ENCODE data around the gene SMCO4. TPM values are rescaled to one million over a fixed set of nuclear protein-coding genes. Genes with fewer than 3 reads are reported as not detected.
"Not testable (repeated sequence)": the region's sequence is repeated elsewhere in the genome, so short reads cannot be mapped to it uniquely, and the experiment has no call there.

SMCO4 gene
- total RNA-seq, 1 donor from 2014 or later = 40.0 TPM

- DNase-seq (ENCODE audit: low spot score) = no peak
- intact Hi-C loops (cut with DNase I) = loop anchor here (10.0 kb wide), 1 partner anchor 240 kb away; no protein-coding TSS in a partner anchor
These were observed 21.7 kb upstream of the SMCO4 start for GRCh38 chr11:93564895-93565294.

- intact Hi-C loops (cut with DNase I) = loop anchor here (10.0 kb wide), 1 partner anchor 239 kb away; no protein-coding TSS in a partner anchor
- no peak for DNase-seq (ENCODE audit: low spot score)
These were observed 20.7 kb upstream of the SMCO4 start for GRCh38 chr11:93563857-93564256.

DNA sequence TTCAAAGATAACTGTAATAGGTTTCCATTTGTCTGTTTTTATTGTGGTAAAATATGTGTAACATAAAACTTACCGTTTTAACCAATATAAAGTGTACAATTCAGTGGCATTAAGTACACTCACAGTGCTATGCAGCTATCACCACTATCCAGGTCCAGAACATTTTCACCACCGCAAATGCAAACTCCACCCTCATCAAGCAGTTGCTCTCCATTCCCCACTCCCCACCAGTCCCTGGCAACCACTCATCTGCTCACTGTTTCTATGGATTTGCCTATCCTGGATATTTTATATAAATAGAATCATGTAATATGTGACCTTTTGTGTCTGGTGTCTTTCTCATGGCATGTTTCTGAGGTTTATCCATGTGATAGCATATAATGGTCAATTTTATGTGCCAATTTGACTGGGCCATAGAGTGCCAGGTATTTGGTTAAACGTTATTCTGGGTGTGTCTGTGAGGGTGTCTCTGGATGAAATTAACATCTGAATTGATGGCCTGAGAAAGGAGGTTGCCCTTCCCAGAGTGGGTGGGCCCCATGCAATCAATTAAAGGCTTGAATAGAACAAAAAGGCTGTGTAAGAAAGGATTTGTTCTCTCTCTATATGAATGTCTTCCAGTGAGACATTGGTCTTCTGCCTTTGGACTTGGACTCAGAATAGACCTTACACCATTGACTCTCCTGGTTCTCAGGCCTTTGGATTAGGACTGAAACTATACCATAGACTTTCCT is 17.2 kb upstream of the SMCO4 start:
- no peak for DNase-seq (ENCODE audit: low spot score)
- intact Hi-C loops (cut with DNase I) = loop anchor here (10.0 kb wide), 1 partner anchor 236 kb away; no protein-coding TSS in a partner anchor

- intact Hi-C loops (cut with DNase I) = loop anchor here (10.0 kb wide), 1 partner anchor 235 kb away; no protein-coding TSS in a partner anchor
- no peak for DNase-seq (ENCODE audit: low spot score)
These were observed 16.5 kb upstream of the SMCO4 start for GRCh38 chr11:93559681-93560080.

DNA sequence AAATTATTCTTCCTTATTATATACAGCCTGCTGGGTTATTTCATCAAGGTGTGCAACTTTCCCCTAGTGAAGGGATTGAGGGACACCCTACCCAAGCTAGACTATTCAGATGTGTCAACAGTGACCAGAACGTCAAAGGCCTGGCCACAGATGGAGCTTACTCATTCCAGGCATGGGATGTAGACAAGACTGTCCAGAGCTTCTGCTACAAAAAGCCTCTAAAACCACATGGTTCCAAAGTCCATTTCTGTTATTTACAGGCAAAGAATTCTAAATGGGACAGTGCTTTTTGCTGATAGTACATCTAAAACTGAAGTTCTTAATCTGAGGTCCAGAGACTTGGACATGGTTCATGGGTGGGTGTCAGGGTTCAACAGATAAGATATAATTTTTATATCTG is 9.7 kb upstream of the SMCO4 start:
- DNase-seq (ENCODE audit: low spot score) = no peak
- intact Hi-C loops (cut with DNase I) = no loop called here

- intact Hi-C loops (cut with DNase I) = no loop called here
- no peak for DNase-seq (ENCODE audit: low spot score)
These were observed 6.8 kb upstream of the SMCO4 start for GRCh38 chr11:93549976-93550375.

DNA sequence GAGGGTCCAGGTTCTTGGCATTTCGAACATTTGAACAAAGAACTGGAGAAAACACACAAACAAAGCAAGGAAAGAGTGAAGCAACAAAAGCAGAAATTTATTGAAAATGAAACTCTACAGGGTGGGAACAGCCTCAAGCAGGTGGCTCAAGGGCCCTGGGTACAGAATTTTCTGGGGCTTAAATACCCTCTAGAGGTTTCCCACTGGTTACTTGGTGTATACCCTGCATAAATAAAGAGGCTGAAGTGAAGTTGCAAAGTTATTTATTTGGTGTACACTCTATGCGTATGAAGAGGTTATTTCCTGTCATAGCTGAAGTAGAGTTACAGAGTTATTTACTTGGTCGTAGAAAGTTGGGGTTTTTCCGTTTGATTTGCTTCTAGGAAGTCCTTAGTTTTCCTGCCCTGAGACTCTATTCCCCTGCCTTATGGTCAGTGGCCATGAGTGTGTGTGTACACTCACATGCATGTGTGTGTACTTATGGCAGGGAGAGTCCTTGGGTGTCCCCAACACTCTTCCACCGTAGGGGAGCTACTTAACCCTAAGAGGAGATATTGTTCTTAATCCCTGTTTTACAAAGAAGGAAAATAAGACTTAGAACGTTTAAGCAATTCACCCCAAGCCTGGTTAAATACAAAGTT is 5.6 kb upstream of the SMCO4 start:
- no peak for DNase-seq (ENCODE audit: low spot score)
- intact Hi-C loops (cut with DNase I) = no loop called here

GRCh38 chr11:93547773-93548172 is 4.6 kb upstream of the SMCO4 start:
- intact Hi-C loops (cut with DNase I) = no loop called here

GRCh38 chr11:93547028-93547427 is 3.8 kb upstream of the SMCO4 start:
- intact Hi-C loops (cut with DNase I) = no loop called here
- no peak for DNase-seq (ENCODE audit: low spot score)

More at GRCh38 chr11:93547773-93548172, 4.6 kb upstream of the SMCO4 start:
- no peak for DNase-seq (ENCODE audit: low spot score)

DNA sequence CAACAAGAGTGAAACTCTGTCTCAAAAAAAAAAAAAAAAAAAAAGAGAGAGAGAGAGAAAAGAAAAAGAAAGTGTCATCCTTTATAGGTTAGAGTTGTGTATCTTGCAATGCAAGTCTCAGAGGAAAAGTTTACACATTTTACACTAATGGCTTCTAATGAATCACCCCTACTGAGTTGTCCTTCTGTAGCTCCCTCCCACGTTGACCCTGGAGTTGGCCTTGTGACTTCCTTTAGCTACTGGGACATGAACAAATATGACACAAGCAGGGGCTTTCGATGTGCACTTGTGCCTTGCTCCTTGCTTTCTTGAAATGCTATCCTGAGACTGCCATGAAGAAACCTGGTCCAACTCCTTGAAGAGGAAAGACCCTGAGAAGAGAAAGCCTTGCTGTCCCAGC is 2.4 kb upstream of the SMCO4 start:
- no peak for DNase-seq (ENCODE audit: low spot score)
- intact Hi-C loops (cut with DNase I) = no loop called here

GRCh38 chr11:93542811-93543229 is 371 bp downstream of the SMCO4 start:
- no peak for DNase-seq (ENCODE audit: low spot score)
- intact Hi-C loops (cut with DNase I) = loop anchor here (1.0 to 5.0 kb wide), 2 partner anchors 119 to 308 kb away; partner anchors contain the start of gene CEP295

DNA sequence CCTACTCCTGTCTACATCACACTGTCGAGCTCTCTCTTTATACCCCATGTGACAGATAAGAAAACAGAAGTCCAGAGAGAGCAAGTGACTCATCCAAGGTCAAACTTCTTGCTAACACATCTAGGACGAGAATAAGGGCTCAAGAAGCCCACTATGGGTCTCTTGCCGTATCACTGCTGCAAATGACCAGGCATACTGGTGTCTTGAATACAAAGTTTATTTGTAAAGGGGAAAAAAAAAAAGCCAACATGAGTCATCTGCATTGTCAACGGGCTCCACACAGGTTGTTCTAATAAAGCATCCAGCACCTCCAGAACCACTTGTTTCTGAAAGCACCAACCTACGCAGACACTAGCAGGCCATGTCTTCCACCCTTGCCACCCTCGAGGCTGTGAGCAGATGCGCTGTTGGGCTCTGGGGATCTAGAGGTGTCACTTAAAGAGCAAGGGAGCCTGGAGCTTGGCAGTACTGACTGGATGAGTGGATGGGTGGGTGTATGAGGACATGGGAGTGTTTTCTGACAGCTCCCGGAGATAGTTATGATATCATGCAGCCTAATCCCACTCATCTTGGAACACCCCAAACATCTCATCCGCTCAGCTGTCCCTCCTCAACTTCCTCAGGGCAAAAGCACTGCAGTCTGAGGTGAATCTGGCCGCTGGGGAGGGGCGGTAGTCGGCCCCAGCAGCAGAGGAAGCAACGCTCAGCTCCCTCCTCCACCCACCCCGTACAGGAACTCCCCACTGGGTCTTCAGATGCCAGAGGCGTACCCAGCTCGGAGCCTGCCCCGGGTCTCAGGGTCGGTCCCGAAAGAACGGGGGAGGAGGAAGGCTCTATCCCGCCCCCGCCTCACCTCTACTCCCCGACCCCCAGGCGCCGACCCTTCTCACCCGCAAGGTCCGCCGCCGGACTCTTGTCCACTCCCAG is 1.0 kb downstream of the SMCO4 start:
- intact Hi-C loops (cut with DNase I) = loop anchor here (5.0 kb wide), 1 partner anchor 120 kb away; the partner anchor contains the start of gene CEP295
- DNase-seq (ENCODE audit: low spot score) = peak; percentile 84

- intact Hi-C loops (cut with DNase I) = loop anchor here (5.0 kb wide), 1 partner anchor 121 kb away; the partner anchor contains the start of gene CEP295
- no peak for DNase-seq (ENCODE audit: low spot score)
These were observed 2.2 kb downstream of the SMCO4 start for GRCh38 chr11:93540896-93541553.

- intact Hi-C loops (cut with DNase I) = loop anchor here (5.0 kb wide), 1 partner anchor 122 kb away; the partner anchor contains the start of gene CEP295
- DNase-seq (ENCODE audit: low spot score) = no peak
These were observed 2.9 kb downstream of the SMCO4 start for GRCh38 chr11:93540337-93540736.

- no peak for DNase-seq (ENCODE audit: low spot score)
These were observed 5.4 kb downstream of the SMCO4 start for GRCh38 chr11:93537767-93538261.

GRCh38 chr11:93537049-93537448 is 6.1 kb downstream of the SMCO4 start:
- peak; percentile 83 for DNase-seq (ENCODE audit: low spot score)
- intact Hi-C loops (cut with DNase I) = no loop called here

More at GRCh38 chr11:93537767-93538261, 5.4 kb downstream of the SMCO4 start:
- intact Hi-C loops (cut with DNase I) = no loop called here

DNA sequence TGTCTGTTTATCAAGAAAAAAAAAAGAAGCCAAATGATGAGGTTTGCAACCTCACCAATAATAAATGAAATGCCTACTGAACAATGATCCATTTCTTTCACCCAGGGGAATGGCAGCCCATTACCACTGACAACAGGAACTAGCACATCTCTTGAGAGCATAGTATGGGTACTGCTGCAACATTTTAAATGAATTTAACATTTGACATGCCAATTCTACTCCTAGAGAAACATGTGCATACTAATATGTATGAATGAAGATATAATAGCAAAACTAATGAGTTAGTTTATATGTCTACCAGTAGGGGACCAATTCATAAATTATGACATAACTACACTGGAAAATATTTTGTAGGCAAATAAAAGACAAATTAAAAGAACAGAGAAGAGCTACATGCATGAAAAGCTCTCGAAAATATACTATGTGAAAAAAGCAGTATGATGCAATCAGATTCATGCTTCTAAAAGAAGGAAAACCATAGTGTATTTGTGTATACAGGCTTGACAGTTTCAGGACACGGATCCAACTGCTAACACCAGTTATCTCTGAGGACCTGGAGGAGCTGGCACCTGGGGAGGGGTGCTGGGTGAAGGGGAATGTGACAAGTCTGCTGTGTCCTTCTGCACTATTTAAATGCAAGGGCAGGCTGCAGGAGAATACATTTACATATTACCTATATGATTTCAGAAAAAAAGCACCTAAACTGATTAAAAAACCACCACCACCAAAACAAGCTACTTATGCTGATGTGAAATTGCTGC is 6.9 kb downstream of the SMCO4 start:
- intact Hi-C loops (cut with DNase I) = no loop called here
- no peak for DNase-seq (ENCODE audit: low spot score)

- intact Hi-C loops (cut with DNase I) = not testable (repeated sequence)
These were observed 7.6 kb downstream of the SMCO4 start for GRCh38 chr11:93535578-93535977.

More at GRCh38 chr11:93535578-93535977, 7.6 kb downstream of the SMCO4 start:
- not testable (repeated sequence) for DNase-seq (ENCODE audit: low spot score)
